Body of pancreas (tissue), 4 donors: ENCODE data around the gene ZNF74. TPM values are rescaled to one million over a fixed set of nuclear protein-coding genes. Genes with fewer than 3 reads are reported as not detected.

Experiments
- ATAC-seq: fragments of 150-250 bp; one replicate; pipeline ENCODE4 v1.9.1; 2016
- DNase-seq, 4 donors: peaks; one replicate each; pipeline ENCODE4 v3.0.0-alpha.2; 2019
- H3K27ac ChIP-seq, 4 donors: fragments of 200-600 bp; sonication (generic); 1 replicate in 3 of 4; 2 replicates in 1 of 4; pipeline versions ENCODE4 v1.5.1 to v1.6.1; 2016 to 2019; ENCODE audit warnings: mild to moderate bottlenecking in 1 of 4, mixed read lengths in 1 of 4, moderate library complexity in 1 of 4
- H3K27me3 ChIP-seq, 2 donors: fragments of 200-600 bp; sonication (generic); one replicate each; pipeline ENCODE4 v1.6.0; 2016; ENCODE audit warnings: mild to moderate bottlenecking in 1 of 2
- H3K36me3 ChIP-seq, 2 donors: fragments of 200-600 bp; sonication (generic); replicated peaks in 1 of 2; 2 replicates each; pipeline ENCODE4 v1.5.1; 2016; ENCODE audit warnings: low read depth in 2 of 2; ENCODE audit not compliant: insufficient read depth in 1 of 2
- H3K4me1 ChIP-seq: fragments of 200-600 bp; sonication (generic); one replicate; pipeline ENCODE4 v1.6.0; 2016
- H3K4me3 ChIP-seq, 2 donors: fragments of 200-600 bp; sonication (generic); 1 replicate in 1 of 2; 2 replicates in 1 of 2; pipeline ENCODE4 v1.5.1; 2016 to 2019
- H3K9me3 ChIP-seq, 3 donors: fragments of 200-600 bp; sonication (generic); 1 replicate in 2 of 3; 2 replicates in 1 of 3; pipeline ENCODE4 v1.5.1; 2016
- CTCF ChIP-seq, 7 experiments: fragments of 450-650 bp in 4 of 7; fragments of 200-600 bp in 3 of 7; sonication (generic) in 3 of 7; IDR thresholded peaks; one replicate each; pipeline ENCODE4 v1.5.1; 2016 to 2019; ENCODE audit warnings: antibody characterized with exemption in 7 of 7
- POLR2A ChIP-seq, 3 donors: fragments of 450-650 bp; IDR thresholded peaks; one replicate each; pipeline ENCODE4 v1.6.1; 2016; ENCODE audit warnings: antibody characterized with exemption in 3 of 3, mild to moderate bottlenecking in 2 of 3
- WGBS, 2 donors: methylation state at CpG; one replicate each; pipeline ENCODE4 v1.1.5; 2017; 5-methylcytosine and 5-hydroxymethylcytosine counted together
- intact Hi-C: fragments of 100-400 bp; cut with DNase I; formaldehyde crosslinking; loops from one replicate; pipeline ENCODE4 v1.15.1; 2023
- total RNA-seq, 2 donors: library from RNA; depleted of rRNA; stranded (reverse); fragments of >200 nt; gene quantifications; one replicate each; pipeline ENCODE4 v1.1.0, GENCODE V29; 2016

Gene ZNF74
- total RNA-seq, 2 donors from 2014 or later, result 7.3 to 10.4 TPM

- Histone ChIP-seq H3K4me3 (no peak overlapping the region), H3K27me3 (no peaks in the 10 kb centered on the region), H3K36me3 (no peaks in the 10 kb centered on the region), H3K4me1 (peaks cover 38% of the 10 kb centered on the region), H3K9me3 (no peaks in the 10 kb centered on the region), H3K27ac (no peak overlapping the region)
- intact Hi-C loops, result no loop called here
- DNase-seq (no peak), ATAC-seq (no peak)
- WGBS, 2 donors, result 59 to 76% methylated on average over 2 of the region's 2 CpGs
- TF ChIP-seq POLR2A (IDR thresholded peaks at IDR 0.05) (no peak), CTCF (IDR thresholded peaks at IDR 0.05) (no peak)
These were observed 1.9 kb downstream of the ZNF74 start for GRCh38 chr22:20395907-20396287.

- DNase-seq, result no peak
- 83 to 96% methylated on average over 1 of the region's 1 CpG for WGBS, 2 donors
- Histone ChIP-seq H3K36me3 (no peaks in the 10 kb centered on the region), H3K4me1 (peaks cover 38% of the 10 kb centered on the region), H3K4me3 (no peak overlapping the region), H3K27me3 (no peaks in the 10 kb centered on the region), H3K27ac (no peak overlapping the region), H3K9me3 (no peaks in the 10 kb centered on the region)
- intact Hi-C loops, result no loop called here
- TF ChIP-seq POLR2A (IDR thresholded peaks at IDR 0.05) (no peak), CTCF (IDR thresholded peaks at IDR 0.05) (no peak)
- no peak for ATAC-seq
These were observed 2.7 kb downstream of the ZNF74 start for GRCh38 chr22:20396639-20397038.

GRCh38 chr22:20397498-20397897 lies 3.5 kb downstream of the ZNF74 start:
- intact Hi-C loops, result no loop called here
- H3K4me3 ChIP-seq, result no peak overlapping the region
- no peak overlapping the region for H3K27ac ChIP-seq
- ATAC-seq (no peak), DNase-seq (no peak)
- WGBS, 2 donors, result 84 to 90% methylated on average over 2 of the region's 2 CpGs
- no peaks in the 10 kb centered on the region for H3K36me3 ChIP-seq
- no peak for TF ChIP-seq CTCF (IDR thresholded peaks at IDR 0.05)
- no peak for TF ChIP-seq POLR2A (IDR thresholded peaks at IDR 0.05)
- peaks cover 38% of the 10 kb centered on the region for H3K4me1 ChIP-seq
- no peaks in the 10 kb centered on the region for H3K27me3 ChIP-seq
- H3K9me3 ChIP-seq, result no peaks in the 10 kb centered on the region

DNA sequence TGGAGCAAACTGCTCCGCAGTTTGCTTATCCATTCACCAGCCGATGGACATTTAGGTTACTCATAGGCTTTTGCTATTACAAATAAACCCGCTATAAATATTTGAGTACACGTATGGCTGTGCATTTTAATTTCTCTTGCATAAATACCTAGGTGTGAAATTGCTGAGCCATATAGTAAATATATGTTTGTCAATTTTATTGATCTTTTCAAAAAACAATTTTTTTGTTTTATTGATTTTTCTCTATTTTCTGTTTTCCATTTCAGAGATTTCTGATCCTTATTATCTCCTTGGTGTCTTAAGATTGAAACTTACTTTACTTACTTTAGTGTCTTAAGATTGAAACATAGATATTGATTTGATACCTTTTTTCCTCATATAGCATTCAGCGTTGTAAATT lies 4.5 kb downstream of the ZNF74 start:
- Histone ChIP-seq H3K36me3 (no peaks in the 10 kb centered on the region), H3K27me3 (no peaks in the 10 kb centered on the region), H3K27ac (no peak overlapping the region), H3K4me1 (peaks cover 36% of the 10 kb centered on the region), H3K4me3 (no peak overlapping the region), H3K9me3 (no peaks in the 10 kb centered on the region)
- TF ChIP-seq POLR2A (IDR thresholded peaks at IDR 0.05), result no peak
- TF ChIP-seq CTCF (IDR thresholded peaks at IDR 0.05), result no peak
- intact Hi-C loops, result no loop called here
- ATAC-seq (no peak), DNase-seq (no peak)
- WGBS, 2 donors, result 94 to 97% methylated on average over 5 of the region's 5 CpGs

DNA sequence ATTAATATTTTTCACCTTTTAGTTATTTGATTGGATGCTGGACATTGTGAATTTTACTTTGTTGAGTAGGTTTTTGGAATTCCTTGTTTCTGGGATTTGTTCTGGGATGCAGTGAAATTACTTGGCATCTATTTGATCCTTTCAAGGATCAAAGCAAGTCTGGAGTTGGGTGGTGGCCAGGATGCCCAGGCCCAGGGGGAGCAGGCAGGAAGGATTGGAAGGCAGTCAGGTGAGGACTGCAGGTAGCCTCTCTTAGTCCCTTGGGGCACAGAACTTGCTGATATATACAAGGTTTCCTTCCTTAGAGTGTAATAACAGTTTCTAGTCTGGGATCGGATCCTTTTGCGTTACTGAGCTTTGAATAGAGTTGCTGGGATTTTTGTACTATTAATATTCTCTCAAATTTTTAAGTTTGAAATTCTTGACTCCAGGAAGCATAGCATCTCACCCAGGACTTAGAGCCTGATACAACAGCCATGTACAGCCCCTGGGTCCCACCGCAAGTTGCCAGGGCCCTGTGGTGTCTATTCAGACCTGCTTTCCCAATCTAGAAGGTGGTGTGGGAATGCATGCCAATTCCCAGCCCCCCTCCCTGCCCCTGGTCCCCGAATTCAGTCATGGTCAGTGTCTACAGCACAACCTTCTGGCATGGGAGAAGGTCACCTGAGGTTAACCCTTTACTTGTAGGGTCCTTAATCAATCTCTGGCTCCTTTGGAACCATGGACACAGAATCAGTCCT lies 6.1 kb downstream of the ZNF74 start:
- intact Hi-C loops, result no loop called here
- Histone ChIP-seq H3K4me3 (no peak overlapping the region), H3K27me3 (no peaks in the 10 kb centered on the region), H3K36me3 (no peaks in the 10 kb centered on the region), H3K4me1 (peaks cover 29% of the 10 kb centered on the region), H3K27ac (no peak overlapping the region), H3K9me3 (no peaks in the 10 kb centered on the region)
- TF ChIP-seq CTCF (IDR thresholded peaks at IDR 0.05), result no peak
- no peak for TF ChIP-seq POLR2A (IDR thresholded peaks at IDR 0.05)
- ATAC-seq (no peak), DNase-seq (no peak)
- WGBS, 2 donors, result 79 to 100% methylated on average over 2 to 4 of the region's 4 CpGs
